ENCODE measurements around the gene MTAP.

DNA sequence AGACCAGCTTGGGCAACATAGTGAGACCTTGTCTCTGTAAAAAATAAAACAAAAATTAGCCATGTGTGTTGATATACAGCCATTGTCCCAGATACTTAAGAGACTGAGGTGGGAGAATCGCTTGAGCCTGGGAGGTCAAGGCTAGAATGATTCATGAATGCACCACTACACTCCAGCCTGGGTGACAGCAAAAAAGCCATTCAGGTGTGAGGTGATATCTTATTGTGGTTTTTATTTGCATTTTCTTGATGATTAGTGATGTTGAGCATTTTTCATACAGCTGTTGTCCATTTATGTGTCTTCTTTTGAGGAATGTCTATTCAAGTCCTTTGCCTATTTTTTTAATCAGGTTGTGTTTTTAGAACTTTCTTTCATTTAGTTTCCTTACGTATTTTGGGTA is 23.2 kb downstream of the MTAP start:
- TF ChIP-seq POLR2AphosphoS5 (IDR thresholded peaks at IDR 0.05): no peak
- TF ChIP-seq, protein P1, sequence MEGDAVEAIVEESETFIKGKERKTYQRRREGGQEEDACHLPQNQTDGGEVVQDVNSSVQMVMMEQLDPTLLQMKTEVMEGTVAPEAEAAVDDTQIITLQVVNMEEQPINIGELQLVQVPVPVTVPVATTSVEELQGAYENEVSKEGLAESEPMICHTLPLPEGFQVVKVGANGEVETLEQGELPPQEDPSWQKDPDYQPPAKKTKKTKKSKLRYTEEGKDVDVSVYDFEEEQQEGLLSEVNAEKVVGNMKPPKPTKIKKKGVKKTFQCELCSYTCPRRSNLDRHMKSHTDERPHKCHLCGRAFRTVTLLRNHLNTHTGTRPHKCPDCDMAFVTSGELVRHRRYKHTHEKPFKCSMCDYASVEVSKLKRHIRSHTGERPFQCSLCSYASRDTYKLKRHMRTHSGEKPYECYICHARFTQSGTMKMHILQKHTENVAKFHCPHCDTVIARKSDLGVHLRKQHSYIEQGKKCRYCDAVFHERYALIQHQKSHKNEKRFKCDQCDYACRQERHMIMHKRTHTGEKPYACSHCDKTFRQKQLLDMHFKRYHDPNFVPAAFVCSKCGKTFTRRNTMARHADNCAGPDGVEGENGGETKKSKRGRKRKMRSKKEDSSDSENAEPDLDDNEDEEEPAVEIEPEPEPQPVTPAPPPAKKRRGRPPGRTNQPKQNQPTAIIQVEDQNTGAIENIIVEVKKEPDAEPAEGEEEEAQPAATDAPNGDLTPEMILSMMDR (IDR thresholded peaks at IDR 0.05): no peak
- no peak for TF ChIP-seq POLR2A (IDR thresholded peaks at IDR 0.05)

Data from transverse colon (tissue), 4 donors.